HepG2 (cell line): ENCODE results near the gene SLC2A6.

ENCODE experiments used
- BCL3 ChIP-seq: sonication (generic); formaldehyde crosslinking; IDR thresholded peaks from 2 replicates; pipeline ENCODE4 v1.5.1; 2020; ENCODE audit warnings: mild to moderate bottlenecking, missing genetic modification reagents, moderate library complexity
- FOXJ3 ChIP-seq: sonication (generic); formaldehyde crosslinking; IDR thresholded peaks from 2 replicates; pipeline ENCODE4 v1.4.0; 2020; ENCODE audit warnings: missing genetic modification reagents, mild to moderate bottlenecking, borderline replicate concordance
- KAT8 ChIP-seq: IDR thresholded peaks from 2 replicates; pipeline ENCODE4 v1.6.1; 2016; ENCODE audit warnings: missing genetic modification reagents, missing compliant biosample characterization
- POLR2A ChIP-seq, 2 experiments: IDR thresholded peaks; 2 replicates each; pipeline ENCODE4 v1.6.1; 2011; ENCODE audit warnings: low read depth in 2 of 2, low read length in 2 of 2, mild to moderate bottlenecking in 1 of 2, moderate library complexity in 1 of 2; ENCODE audit not compliant: insufficient read depth in 1 of 2
- SP1 ChIP-seq, 2 experiments: fragments of 450-650 bp in 1 of 2; sonication (generic) in 1 of 2; formaldehyde crosslinking in 1 of 2; IDR thresholded peaks; 2 replicates each; pipeline versions ENCODE4 v1.4.0 to v1.6.1; 2016 to 2020; ENCODE audit warnings: missing genetic modification reagents in 1 of 2
- SUZ12 ChIP-seq: fragments of 150-350 bp; IDR thresholded peaks from 2 replicates; pipeline ENCODE4 v1.6.1; 2014; ENCODE audit warnings: low read depth, low read length
- TOE1 ChIP-seq: sonication (generic); formaldehyde crosslinking; IDR thresholded peaks from 2 replicates; pipeline ENCODE4 v1.4.0; 2020; ENCODE audit warnings: mild to moderate bottlenecking, missing genetic modification reagents
- ZBTB1 ChIP-seq: sonication (generic); formaldehyde crosslinking; IDR thresholded peaks from 2 replicates; pipeline ENCODE4 v1.4.0; 2020; ENCODE audit warnings: missing genetic modification reagents, borderline replicate concordance
- ZFP37 ChIP-seq: sonication (generic); formaldehyde crosslinking; IDR thresholded peaks from 2 replicates; pipeline ENCODE4 v1.4.0; 2020; ENCODE audit warnings: missing genetic modification reagents, borderline replicate concordance
- ZNF205 ChIP-seq: IDR thresholded peaks from 2 replicates; pipeline ENCODE4 v1.6.1; 2018; ENCODE audit warnings: missing biosample characterization, missing genetic modification reagents
- ZNF234 ChIP-seq: sonication (generic); formaldehyde crosslinking; conservative IDR thresholded peaks from 2 replicates; pipeline ENCODE4 v1.5.1; 2020; ENCODE audit warnings: mild to moderate bottlenecking, missing genetic modification reagents

GRCh38 chr9:133524679-133525228 is 45.9 kb upstream of the SLC2A6 start, which contains the start of gene MYMK:
- TF ChIP-seq KAT8 (CRISPR knock-in tag) (no peak), ZBTB1 (CRISPR knock-in tag) (no peak), SUZ12 (no peak), TOE1 (CRISPR knock-in tag) (no peak), FOXJ3 (no peak), ZNF234 (CRISPR knock-in tag) (no peak), SP1 (IDR thresholded peaks at IDR 0.05) (no peak), SP1 (CRISPR knock-in tag; IDR thresholded peaks at IDR 0.05) (no peak), POLR2A (IDR thresholded peaks at IDR 0.05; ENCODE audit: insufficient read depth in 1 of 2, low read depth in 2 of 2, low read length in 2 of 2) (no peak), ZFP37 (CRISPR knock-in tag) (no peak), ZNF205 (no peak), BCL3 (CRISPR knock-in tag) (no peak)
